Karpas-422 (cell line): ENCODE data around the gene TTLL11. TPM values are rescaled to one million over a fixed set of nuclear protein-coding genes. Genes with fewer than 3 reads are reported as not detected.

ENCODE experiments used
- DNase-seq: peaks from one replicate; pipeline ENCODE4 v3.0.0-alpha.2; 2015
- H2AFZ ChIP-seq: fragments of 200-600 bp; sonication (generic); 2 replicates; pipeline ENCODE4 v1.6.1; 2014; ENCODE audit warnings: antibody characterized with exemption, low read length, mixed read lengths
- H3K27ac ChIP-seq: fragments of 200-600 bp; sonication (generic); 2 replicates; pipeline ENCODE4 v1.5.1; 2014; ENCODE audit warnings: mild to moderate bottlenecking, low read length, moderate library complexity
- H3K27me3 ChIP-seq: fragments of 200-600 bp; sonication (generic); 2 replicates; pipeline ENCODE4 v1.6.1; 2014; ENCODE audit warnings: low read length, mixed read lengths
- H3K36me3 ChIP-seq: fragments of 200-600 bp; sonication (generic); 2 replicates; pipeline ENCODE4 v1.6.1; 2014; ENCODE audit warnings: low read length, mixed read lengths; ENCODE audit not compliant: insufficient read depth
- H3K4me1 ChIP-seq: fragments of 200-600 bp; sonication (generic); 2 replicates; pipeline ENCODE4 v1.6.1; 2014; ENCODE audit warnings: mild to moderate bottlenecking, low read length, mixed read lengths
- H3K4me2 ChIP-seq: fragments of 200-600 bp; sonication (generic); 2 replicates; pipeline ENCODE4 v1.6.1; 2014; ENCODE audit warnings: low read length, low read depth, mild to moderate bottlenecking; ENCODE audit not compliant: poor library complexity, severe bottlenecking
- H3K4me3 ChIP-seq: fragments of 200-600 bp; sonication (generic); 2 replicates; pipeline ENCODE4 v1.5.1; 2014; ENCODE audit warnings: mild to moderate bottlenecking, antibody characterized with exemption, low read length, mixed read lengths
- H3K79me2 ChIP-seq: fragments of 200-600 bp; sonication (generic); 2 replicates; pipeline ENCODE4 v1.6.1; 2014; ENCODE audit warnings: mild to moderate bottlenecking, low read length, mixed read lengths
- H3K9ac ChIP-seq: fragments of 200-600 bp; sonication (generic); 2 replicates; pipeline ENCODE4 v1.6.0; 2014; ENCODE audit warnings: low read length
- H3K9me2 ChIP-seq: fragments of 200-600 bp; sonication (generic), shearing (Covaris generic); replicated peaks from 2 replicates; pipeline ENCODE4 v1.6.0; 2014; ENCODE audit warnings: mild to moderate bottlenecking, low read length, moderate library complexity; ENCODE audit not compliant: insufficient read depth
- H3K9me3 ChIP-seq: fragments of 300-700, 200-600 bp; sonication (generic); 2 replicates; pipeline ENCODE4 v1.6.1; 2014; ENCODE audit warnings: low read length, mixed read lengths
- H4K20me1 ChIP-seq: fragments of 200-600 bp; sonication (generic); 2 replicates; pipeline ENCODE4 v1.6.1; 2014; ENCODE audit warnings: mild to moderate bottlenecking, antibody characterized with exemption, low read length, low read depth; ENCODE audit not compliant: insufficient read depth
- small RNA-seq: library from RNA; depleted of rRNA; stranded (forward); fragments of <200 nt; gene quantifications from one replicate; pipeline ENCODE3, GENCODE V24; 2014
- total RNA-seq: library from RNA; depleted of rRNA; stranded (reverse); fragments of >200 nt; shearing (Covaris generic); gene quantifications from 2 replicates; pipeline ENCODE4 v1.2.3, GENCODE V29; 2014; ENCODE audit warnings: low replicate concordance; rRNA removed

The TTLL11 gene
- total RNA-seq, 1 experiment from 2014 or later: 2.5 TPM

DNA sequence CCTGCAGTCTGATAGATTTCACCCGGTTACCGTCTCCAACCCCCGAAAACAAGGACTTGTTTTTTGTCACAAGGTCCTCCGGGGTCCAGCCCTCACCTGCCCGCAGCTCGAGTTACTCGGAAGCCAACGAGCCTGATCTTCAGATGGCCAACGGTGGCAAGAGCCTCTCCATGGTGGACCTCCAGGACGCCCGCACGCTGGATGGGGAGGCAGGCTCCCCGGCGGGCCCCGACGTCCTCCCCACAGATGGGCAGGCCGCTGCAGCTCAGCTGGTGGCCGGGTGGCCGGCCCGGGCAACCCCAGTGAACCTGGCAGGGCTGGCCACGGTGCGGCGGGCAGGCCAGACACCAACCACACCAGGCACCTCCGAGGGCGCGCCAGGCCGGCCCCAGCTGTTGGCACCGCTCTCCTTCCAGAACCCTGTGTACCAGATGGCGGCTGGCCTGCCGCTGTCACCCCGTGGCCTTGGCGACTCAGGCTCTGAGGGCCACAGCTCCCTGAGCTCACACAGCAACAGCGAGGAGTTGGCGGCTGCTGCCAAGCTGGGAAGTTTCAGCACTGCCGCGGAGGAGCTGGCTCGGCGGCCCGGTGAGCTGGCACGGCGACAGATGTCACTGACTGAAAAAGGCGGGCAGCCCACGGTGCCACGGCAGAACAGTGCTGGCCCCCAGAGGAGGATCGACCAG lies 320.4 kb downstream of the TTLL11 start:
- no peaks in the 10 kb centered on the region for H3K36me3 ChIP-seq
- no peak overlapping the region for H3K4me3 ChIP-seq
- H3K9ac ChIP-seq: no peak overlapping the region
- H3K9me3 ChIP-seq: no peaks in the 10 kb centered on the region
- no peak for DNase-seq
- no peak overlapping the region for H3K4me2 ChIP-seq
- no peaks in the 10 kb centered on the region for H3K9me2 ChIP-seq
- H2AFZ ChIP-seq: no peak overlapping the region
- no peaks in the 10 kb centered on the region for H3K27me3 ChIP-seq
- H4K20me1 ChIP-seq: no peaks in the 10 kb centered on the region
- no peaks in the 10 kb centered on the region for H3K4me1 ChIP-seq
- no peaks in the 10 kb centered on the region for H3K79me2 ChIP-seq
- H3K27ac ChIP-seq: no peak overlapping the region

Small RNAs within 50 kb of the gene (small RNA-seq; reads per million reads assigned to genes)
- not detected for gene MIR4478

Other genes with a start within 250 kb of the TTLL11 start
- gene NDUFA8, start 66.5 kb upstream of the TTLL11 start, total RNA-seq: 39.7 and 42.7 TPM in 2 replicates
- gene MORN5, start 66.6 kb upstream of the TTLL11 start, total RNA-seq: not detected in 2 replicates
- gene LHX6, start 135.6 kb upstream of the TTLL11 start, total RNA-seq: not detected in 2 replicates
- 8.5 and 14.5 TPM in 2 replicates for gene RBM18, start 171.5 kb upstream of the TTLL11 start, total RNA-seq
- gene MRRF, start 171.6 kb upstream of the TTLL11 start, total RNA-seq: 36.3 and 67.3 TPM in 2 replicates